C4-2B (cell line): ENCODE measurements around the gene COA8.

Experiments
- CTCF ChIP-seq: fragments of 450-650 bp; conservative IDR thresholded peaks from 2 replicates; pipeline ENCODE4 v1.5.1; 2017; ENCODE audit warnings: mild to moderate bottlenecking
- ZFX ChIP-seq: fragments of 450-650 bp; IDR thresholded peaks from 2 replicates; pipeline ENCODE4 v1.6.1; 2017

GRCh38 chr14:103563226-103563620 lies 463 bp downstream of the COA8 start:
- no peak for TF ChIP-seq CTCF
- peak; percentile 49; the same call in 1 of the 2 replicates for TF ChIP-seq ZFX
